ENCODE data around the gene ASTL.

Gene ASTL

GRCh38 chr2:96130483-96130882 is 7.8 kb downstream of the ASTL start:
- DNase-seq (ENCODE audit: low read depth, low spot score), result no peak

DNA sequence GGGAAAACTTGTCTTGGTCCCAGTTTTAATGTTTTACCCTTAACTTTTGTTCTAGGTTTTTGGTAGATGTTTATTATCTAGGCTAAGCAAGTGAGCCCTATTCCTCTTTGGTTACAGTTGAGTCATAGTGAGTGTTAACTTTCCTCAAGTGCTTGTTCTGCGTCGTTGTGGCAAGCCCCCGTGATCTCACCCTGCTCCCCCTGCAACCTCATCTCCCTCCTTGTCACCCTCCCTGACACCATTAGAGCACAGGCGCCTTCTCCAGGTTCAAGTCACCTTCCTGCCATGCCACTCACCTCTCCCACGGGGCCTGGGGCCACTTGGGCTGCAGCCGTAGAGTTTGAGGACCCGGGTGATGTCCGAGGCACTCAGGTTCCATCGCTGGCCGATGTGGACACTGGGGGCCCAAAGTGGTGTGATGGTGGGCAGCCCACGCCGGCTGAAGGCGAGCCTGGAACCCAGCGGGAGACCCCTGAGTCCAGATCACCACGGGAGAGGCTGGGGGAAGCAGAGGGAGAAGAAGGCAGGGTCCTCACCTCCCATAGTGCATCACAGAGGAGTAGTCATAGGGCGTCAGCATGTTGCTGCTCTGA is 8.7 kb downstream of the ASTL start:
- no peak for DNase-seq (ENCODE audit: low read depth, low spot score)

GRCh38 chr2:96128456-96128855 is 9.8 kb downstream of the ASTL start:
- no peak for DNase-seq (ENCODE audit: low read depth, low spot score)

DNA sequence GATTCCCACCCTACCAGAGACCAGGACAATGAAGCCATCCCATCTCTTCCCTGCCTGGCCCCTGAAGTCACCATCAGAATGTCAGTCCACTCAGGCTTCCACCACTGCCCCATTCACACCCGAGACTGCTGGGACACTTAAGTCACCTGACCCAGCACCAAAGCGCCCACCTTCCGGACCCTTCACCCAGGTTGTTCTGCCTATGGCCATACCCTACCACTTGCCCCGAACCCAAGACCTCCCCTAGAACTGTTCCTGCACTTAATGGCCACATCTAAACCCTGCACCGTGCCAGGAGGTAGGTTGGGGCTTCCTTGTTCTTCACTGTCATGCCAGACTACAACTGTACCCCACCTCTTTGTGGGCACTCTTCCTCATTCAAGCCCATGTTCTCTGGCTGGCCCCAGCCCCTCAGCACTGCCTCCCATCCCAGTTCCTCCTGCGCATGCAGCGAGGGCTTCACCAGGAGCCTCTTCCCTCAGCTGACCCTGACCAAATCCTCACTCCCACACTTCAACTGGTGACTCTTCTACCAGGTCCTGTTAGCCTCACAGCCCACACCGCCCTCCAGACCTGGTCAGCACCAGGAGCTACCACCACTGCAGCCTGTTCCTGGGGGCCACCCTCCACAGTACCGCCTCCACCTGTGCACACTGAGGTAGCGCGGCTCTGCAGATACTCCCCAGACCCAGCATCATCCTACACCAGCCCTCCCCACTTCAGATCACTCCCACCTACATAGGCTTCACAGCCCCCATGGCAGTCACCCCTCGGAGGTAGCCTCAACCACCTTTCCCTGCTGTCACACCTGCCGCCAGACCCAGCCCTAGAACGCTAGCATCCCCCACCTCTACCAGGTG is 13.7 kb downstream of the ASTL start:
- no peak for DNase-seq (ENCODE audit: low read depth, low spot score)

DNA sequence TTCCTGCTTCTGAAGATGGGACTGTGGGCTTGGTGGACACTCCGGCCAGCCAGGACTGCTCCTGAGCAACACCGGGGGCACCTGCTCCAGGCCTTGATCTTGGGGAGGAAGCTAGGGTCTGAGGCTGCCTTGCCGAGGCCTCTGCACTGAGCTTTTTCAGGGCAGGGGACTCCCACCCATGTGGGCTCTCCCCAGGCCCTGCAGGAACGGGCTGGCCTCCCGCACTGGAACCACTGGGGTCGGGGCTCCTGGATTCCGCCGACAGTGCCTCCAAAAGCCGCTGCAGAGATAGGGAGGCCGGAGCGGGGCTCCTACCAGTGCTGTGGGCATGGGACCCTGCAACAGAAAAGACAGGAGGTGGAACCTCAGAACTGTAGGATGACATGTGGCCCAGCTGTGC is 14.4 kb downstream of the ASTL start:
- no peak for DNase-seq (ENCODE audit: low read depth, low spot score)

DNA sequence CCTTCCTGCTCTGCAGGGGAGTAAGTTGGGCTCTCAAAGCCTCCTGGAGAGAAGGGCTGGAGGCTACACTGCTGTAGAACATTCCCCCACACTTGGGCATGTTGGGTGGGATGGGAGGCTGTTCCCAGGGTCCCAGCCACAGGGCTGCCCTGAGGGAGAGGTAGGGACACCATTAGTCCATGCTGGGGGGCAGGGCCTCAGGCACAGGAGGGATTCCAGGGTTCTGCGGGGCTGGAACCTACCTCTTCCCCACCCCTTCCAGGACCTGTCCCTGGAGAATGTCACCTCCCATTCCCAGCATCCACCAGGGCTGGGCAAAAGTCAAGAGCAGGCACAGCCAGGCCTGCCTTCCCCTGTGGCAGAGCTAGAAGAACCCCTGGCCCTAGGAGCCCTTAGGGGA is 15.0 kb downstream of the ASTL start:
- no peak for DNase-seq (ENCODE audit: low read depth, low spot score)

GRCh38 chr2:96122391-96122790 is 15.9 kb downstream of the ASTL start:
- no peak for DNase-seq (ENCODE audit: low read depth, low spot score)

GRCh38 chr2:96121414-96121813 is 16.9 kb downstream of the ASTL start:
- DNase-seq (ENCODE audit: low read depth, low spot score), result no peak

DNA sequence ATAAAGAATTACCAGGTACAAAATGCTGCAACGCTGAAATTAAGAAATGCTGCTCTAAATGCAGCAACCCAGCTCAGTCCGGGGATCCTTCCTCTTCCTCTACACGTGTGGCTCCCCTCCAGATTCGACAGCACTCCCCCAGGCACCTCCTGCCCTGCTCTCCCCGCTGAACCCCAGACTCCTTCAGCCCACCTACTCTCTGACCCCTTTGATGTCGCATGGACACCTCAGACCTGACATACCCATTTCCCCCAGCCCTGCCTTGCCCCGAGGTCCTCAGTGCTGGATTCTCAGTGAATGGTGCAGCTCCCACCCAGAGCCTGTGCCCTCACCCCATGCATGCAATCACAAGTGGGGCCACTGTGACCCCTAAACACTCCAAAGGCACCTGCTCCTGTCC is 17.3 kb downstream of the ASTL start:
- DNase-seq (ENCODE audit: low read depth, low spot score), result no peak

DNA sequence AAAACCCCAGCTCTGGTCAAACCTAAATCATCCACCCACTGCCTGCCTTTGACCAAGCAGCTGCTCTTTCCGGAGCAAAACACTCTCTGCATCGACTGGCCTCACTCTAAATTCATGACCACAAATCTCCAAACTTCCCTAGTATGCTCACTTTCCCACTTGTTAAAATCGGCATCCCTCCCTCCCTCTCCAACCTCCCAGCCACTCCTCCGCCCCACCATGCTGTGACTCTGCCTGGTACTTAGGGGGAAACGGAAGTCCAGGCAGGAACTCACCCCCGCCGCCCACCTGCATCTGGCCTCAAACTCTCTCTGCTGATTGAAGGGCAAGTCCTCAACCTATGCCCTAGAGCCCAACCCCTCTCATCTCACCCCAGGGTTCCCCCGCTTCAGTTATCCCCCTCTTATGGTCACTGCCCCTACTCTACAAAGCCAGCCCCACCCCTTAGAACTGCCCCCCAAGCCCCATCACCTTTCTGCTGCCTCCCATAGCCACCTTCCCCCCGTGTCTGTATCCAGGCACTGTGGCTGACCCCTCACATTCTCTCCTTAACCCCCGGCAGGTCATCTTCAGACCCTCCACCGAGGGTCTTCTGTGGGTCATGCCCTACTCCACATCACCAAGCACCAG is 18.1 kb downstream of the ASTL start:
- no peak for DNase-seq (ENCODE audit: low read depth, low spot score)

DNA sequence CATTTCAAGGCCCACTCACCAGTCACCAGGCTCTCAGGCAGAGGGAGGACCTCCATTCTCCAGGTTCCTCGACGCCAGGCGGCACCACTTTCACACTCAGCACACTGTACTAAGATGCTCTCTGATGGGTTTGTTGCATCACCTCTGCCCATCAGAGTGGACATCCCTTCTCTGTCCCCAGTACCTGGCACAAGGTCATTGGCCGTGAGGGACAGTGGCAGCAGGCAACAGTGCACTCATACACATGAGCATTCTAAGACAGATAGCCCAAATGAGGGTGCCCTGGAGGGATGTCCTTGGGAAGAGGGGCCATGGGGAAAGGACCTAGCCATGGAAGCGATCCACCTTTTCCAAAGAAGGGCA is 18.9 kb downstream of the ASTL start:
- DNase-seq (ENCODE audit: low read depth, low spot score), result no peak

DNA sequence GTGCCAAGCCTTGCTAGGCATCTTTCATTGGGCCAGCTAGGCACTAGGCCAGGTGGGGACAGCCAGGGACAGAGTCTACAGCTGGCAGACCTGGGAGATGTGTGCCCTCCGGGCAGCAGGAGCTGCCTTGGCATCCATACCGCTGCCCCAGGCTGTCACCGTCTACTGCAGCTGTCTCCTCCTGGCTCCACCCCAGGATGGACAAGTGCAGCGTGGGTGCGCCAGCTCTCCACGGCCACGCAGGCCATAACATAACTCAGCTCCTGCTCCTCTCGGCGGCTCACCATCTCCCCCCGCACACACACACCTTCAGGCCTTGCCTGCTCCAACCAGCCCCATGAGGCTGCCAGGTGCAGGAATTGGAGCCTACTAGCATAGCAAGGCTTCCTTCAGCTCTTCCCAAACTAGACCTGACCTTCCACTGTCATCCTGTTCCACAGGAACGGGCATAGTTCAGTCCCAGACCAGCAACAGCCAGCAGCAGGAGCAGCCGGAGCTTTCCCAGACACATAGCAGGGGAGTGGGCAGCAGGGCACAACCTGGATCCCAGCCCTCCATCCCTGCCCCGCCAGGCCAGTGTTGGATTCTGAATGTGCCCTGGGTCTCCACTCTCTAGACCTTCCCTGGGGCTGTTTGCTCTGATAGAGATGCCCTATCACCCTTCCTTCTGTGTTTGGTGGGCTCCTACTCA is 19.5 kb downstream of the ASTL start:
- DNase-seq (ENCODE audit: low read depth, low spot score), result no peak

DNA sequence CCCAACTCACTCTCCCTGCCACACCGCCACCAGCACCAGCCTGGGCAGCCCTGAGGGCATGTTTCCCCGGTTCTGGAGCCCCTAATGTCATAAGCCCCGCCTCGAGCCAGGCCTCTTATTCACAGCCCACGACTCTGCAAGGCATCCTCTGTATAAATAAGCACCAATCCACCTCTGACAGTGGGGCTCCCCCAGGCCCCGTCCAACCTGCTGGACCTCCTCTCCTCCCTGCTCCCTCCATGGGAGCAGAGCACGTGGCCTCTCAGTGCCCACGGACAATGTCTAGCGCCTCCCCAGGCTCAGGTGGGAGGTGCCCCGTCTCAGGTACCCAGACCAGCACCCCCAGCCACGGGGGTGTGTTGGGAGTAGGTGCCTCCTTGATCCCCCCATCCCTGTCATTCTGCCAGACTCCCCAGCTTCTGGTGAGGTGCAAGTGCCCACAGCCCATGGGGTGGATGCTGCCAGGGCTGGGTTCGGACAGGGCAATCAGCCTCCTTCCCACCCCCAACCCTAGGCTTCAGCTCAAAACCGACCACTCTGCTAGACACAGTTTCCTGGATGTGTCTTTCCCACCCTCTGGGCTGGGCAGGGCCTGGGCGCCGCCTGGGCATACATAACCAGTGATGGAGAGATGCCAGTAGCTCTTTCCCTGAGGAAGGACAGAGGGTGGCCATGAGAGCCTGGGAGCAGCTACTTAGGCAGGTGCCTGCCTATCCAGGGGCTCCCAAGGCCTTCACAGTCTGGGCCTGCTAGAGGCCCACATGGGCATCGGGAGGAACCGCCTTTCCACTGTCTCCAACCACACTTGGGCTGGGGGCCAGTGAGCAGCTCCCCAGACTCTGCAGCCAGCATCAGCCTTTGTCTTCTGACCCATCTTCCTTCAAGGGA is 20.4 kb downstream of the ASTL start:
- DNase-seq (ENCODE audit: low read depth, low spot score), result no peak

DNA sequence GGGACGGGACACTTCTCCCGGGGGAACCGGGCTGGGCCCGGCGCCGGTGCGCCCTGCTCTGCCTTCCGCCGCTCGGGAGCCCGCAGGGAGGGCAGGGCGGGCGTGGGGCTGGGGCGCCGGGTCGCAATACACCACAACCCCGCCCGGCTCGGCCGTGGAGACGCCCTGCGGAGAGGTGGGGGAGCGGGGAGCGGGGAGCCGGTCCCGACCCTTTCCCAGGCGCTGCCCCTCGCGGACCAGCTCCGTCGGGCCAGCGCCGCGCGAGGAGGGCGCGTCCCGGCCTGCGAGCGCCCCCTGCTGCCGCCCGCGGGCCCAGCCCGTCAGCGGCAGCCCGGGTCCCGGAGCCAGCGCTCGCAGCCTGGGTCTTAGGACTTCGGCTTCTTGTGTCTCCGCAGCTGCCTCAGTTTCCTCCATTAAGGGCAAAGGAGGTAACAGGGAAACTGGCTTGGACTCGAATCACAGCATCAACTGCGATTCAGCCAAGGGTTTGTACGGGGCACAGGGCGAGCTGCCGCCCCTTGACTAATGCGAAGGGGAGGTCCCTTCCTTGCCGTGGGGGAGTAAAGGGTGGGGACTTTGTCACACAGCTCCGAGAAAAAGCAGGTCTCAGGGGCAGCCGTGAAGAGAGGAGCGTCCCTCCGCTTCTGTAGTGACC is 21.3 kb downstream of the ASTL start:
- DNase-seq (ENCODE audit: low read depth, low spot score), result peak; percentile 79

- peak; percentile 68 for DNase-seq (ENCODE audit: low read depth, low spot score)
These were observed 21.9 kb downstream of the ASTL start, which contains the start of gene ADRA2B for GRCh38 chr2:96116424-96116878. Gene ADRA2B (minus strand): TSS chr2:96116571. CDS start chr2:96116149, 422 bp downstream.

DNA sequence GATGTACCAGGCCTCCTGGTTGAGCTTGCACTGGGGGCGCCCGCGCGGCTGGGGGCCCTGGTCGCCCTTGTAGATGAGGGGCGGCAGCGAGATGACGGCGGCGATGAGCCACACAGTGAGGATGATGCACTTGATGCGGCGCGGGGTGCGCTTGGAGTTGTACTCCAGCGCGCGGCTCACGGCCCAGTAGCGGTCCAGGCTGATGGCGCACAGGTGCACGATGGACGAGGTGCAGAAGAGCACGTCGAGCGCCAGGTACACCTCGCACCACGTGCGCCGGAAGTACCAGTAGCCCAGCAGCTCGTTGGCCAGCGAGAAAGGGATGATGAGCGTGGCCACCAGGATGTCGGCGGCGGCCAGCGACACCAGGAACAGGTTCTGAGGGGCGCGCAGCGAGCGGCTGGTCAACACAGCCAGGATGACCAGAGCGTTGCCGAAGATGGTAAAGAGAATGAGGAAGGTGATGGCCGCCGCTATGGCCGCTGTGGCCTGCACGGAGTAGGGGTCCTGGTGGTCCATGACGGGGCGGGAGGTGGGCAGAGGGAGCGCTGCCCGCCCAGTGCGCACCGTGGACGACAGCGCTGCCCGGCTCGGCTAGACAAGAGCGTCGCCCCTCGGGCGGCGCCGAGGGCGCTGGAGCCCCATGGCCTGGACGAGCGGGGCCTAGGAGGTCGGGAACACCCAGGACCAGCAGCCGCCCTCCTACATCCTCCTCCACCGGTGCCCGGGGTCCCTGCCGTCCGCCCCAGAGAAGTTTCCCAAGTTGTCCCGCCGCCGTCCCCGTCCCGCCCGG is 22.5 kb downstream of the ASTL start:
- DNase-seq (ENCODE audit: low read depth, low spot score), result no peak

GRCh38 chr2:96114903-96115581 is 23.3 kb downstream of the ASTL start:
- DNase-seq (ENCODE audit: low read depth, low spot score), result no peak

- DNase-seq (ENCODE audit: low read depth, low spot score), result no peak
These were observed 23.8 kb downstream of the ASTL start for GRCh38 chr2:96114546-96114902.

GRCh38 chr2:96113951-96114350 is 24.4 kb downstream of the ASTL start:
- DNase-seq (ENCODE audit: low read depth, low spot score), result no peak

DNA sequence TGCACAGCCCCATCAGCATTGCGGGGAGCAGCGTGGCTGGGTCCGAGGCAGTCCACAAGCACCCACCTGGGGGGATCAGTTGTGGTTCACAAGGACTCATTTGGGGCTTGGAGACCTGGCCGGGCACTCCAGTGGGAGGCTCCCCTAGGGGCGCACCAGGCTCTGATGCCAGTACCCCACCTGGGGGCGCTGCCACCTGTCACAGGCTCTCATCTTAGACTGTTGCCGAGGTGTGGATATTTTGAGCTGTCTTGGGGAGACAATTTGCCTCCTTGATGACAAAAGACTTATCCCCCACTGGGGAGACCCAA is 25.0 kb downstream of the ASTL start:
- no peak for DNase-seq (ENCODE audit: low read depth, low spot score)

All from astrocyte of the hippocampus (primary cell).